HG03520 (cell line): Measurements from ENCODE around the gene SMARCE1.

ENCODE experiments used
- ATAC-seq: cut with Tn5 transposase; IDR thresholded peaks from one replicate; pipeline ENCODE4 v1.9.1; 2021; ENCODE audit warnings: mild to moderate bottlenecking, moderate library complexity; ENCODE audit not compliant: unreplicated experiment

The SMARCE1 gene

DNA sequence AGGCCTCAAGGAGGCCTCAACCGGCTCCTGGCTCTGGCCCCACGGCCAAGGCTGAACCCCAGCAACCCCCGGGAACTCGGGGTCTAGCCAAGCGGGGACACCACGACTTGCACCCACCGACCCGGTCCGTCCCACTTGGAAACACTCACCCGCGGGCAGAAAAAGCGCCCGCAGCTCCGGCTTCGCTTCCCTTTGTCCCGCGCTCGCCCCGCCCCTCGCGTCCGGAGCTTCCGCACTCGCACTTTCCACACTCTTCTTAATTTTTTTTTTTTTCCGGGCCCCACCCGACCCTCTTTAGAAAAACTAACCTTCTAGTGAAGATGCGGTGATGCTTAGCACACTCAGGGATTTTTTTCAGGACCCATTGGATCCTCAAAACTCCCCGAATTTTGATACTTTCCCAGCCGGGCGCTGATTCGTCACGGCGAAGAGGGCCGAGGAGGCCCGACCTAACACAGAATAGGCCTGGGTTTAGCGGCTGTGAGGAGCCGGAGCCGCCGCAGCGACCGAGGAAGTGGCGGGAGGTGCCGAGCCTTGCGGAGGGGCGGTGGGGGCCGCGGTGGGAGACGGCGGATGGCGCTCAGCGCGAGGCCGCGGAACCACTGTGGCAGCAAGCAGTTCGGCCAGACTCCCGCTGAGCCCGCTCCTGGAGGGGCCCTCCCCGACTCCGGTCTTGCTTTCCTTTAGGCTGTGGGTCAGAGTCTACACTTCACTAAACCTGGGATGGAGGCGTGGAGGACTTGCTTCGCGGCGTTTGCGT lies at the start of gene SMARCE1:
SMARCE1 (minus strand) TSS at position 195 of the 760 bp plus-strand sequence. CDS start 2,016 bp downstream, outside the sequence.
- ATAC-seq = peak; percentile 56

DNA sequence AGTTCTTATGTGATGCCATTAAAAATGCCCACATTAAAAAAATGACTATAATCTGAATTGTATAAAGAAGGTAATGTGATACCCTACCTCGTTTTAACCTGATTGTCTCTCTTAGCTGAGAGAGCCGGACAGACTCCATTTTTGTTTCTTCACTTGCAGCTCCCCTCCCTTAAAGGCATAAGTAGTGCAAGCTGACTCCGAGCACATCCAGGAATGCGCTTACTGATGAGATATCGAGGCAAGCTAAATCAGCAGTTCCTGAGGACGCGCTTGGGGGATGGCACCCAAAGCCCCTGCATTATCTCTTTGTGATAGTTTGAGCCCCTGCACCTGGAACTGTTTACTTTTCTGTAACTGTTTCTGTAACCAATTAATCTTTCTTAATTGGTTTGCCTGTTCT lies 49.7 kb upstream of the SMARCE1 start:
- no peak for ATAC-seq

DNA sequence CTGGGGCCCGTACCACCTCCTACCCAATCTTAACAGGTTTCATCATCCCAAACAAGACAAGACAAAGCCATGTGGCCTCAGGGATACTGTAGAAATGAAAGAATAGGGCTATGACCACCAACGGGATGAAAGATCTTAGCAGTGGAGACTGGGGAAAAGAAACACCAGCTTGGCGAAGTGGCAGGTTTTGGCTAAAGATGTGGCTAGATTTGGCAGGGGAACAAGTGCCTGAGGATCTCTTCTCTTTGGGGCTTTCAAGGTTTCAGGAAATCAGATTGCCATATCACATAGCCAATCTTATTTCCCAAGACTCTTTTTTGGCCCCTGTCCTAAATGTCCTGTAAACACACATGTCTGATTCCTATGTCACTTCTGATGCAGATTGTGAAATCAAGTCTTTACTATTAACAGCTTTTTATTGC lies 49.0 kb upstream of the SMARCE1 start:
- no peak for ATAC-seq

DNA sequence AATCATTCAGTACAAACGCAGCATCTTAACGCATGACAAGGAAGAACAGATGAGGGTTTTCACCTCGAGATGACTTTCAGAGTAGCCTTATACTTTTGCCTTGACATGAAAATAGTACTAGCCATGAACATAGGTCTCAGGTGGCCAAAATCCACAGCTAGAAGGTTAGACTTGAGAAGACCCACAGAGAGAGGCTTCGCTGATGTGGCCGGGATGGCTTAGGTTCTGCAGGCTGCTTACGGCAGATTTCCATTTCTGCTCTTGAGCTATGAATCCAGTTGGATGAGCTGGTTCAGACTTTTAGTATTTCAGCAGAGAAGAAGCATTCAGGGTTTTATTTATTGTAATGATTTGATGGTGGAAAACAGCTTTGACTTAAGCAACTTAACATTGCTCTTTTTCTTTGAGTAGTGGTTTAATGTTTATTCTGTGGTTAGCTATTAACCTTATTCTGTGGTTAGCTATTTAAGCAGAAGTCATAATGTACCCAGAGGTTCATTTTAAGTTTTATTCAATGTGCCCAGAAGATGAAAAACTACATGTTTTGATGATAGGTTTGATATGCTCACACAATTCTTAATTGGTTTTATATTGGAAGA lies 48.4 kb upstream of the SMARCE1 start:
- ATAC-seq = no peak

DNA sequence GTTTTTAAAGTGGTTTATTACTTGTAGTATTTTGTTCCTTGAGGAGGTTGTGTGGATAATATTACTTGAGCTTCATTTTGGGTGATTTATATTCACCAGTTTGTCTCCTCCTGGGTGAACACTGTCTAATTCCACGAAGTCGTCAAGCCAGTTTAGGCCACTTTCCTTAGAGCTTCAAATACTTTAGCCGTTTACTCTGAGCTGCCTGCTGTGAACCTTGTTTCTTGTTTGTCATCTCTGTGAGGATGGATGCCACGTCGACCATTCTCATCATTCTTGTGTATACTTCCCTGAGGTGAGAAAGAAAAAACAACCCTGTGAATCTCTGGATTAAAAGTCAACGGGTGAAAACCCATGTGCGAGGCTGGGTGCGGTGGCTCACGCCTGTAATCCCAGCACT lies 47.0 kb upstream of the SMARCE1 start:
- ATAC-seq = no peak

DNA sequence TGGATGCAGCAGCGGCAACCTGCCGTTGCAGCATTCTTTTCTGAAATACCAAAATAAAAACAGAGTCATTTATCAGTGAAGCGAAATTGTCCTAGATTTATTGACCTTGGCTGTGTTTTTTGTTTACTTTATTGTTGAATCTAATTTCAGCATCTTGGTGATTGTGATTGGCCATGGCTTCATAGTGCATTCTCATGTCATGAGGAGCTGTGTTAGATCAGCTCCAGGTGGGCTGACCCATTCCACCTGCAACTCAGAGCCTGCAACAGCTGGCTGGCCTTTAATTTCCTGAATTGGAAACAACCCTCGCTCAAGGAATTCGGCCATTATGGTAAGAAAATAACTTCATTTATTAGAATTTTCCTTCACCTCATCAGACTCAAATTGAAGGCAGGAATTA lies 39.5 kb upstream of the SMARCE1 start:
- no peak for ATAC-seq

DNA sequence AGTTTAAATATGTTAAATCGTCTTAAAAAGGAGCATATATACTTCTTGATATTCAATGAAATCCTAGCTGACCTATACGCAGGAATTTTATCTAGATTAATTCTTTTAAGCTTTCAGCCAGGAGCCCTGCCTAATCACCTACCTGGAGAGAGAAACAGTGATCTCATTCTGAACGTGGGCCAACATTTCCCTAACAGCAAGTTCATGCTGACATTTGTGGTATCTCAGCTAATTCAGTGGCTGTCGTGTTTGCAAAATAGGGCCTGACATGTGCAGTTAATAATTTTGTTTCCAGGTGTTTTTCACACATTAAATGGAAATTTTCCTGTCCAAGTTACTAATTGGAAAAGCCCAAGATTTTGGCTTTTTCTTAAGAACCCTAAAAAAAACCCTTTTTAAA lies 38.6 kb upstream of the SMARCE1 start:
- ATAC-seq = no peak

DNA sequence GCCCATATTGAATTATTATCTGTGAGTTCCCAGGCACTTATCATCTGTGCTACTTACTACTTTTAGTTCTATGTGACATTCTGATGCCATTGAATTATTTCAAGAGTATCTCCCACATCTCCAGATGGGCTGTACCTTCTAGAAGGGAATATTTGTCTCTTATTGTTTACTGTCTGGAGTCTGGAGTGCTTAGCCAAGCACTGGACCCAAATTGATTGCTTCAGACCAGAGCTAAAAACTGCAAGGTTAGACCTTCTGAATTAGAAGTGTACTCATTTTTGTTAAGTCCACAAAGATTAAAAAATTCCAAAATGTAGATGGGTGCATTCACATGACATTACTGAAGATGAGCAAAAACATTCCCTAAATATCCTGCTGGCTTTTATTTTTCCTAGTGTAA lies 33.4 kb upstream of the SMARCE1 start:
- no peak for ATAC-seq

DNA sequence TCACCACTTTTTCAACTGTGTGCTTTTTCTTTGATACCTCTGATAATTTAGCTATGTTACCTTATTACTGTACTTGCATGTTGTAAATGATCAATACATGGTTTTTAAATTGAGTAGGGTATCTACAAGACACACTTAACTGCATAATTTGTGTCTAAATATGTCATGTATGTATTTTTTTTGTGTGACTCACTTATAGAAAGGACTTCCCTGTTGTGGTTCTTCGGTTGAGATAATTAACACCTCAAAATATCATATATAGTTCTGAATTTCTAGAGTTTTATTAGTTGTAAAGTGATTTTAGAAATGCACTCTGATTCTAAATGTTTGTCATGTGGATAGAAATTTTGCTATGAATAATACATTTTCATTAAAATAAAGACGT lies 31.9 kb upstream of the SMARCE1 start:
- ATAC-seq = no peak

DNA sequence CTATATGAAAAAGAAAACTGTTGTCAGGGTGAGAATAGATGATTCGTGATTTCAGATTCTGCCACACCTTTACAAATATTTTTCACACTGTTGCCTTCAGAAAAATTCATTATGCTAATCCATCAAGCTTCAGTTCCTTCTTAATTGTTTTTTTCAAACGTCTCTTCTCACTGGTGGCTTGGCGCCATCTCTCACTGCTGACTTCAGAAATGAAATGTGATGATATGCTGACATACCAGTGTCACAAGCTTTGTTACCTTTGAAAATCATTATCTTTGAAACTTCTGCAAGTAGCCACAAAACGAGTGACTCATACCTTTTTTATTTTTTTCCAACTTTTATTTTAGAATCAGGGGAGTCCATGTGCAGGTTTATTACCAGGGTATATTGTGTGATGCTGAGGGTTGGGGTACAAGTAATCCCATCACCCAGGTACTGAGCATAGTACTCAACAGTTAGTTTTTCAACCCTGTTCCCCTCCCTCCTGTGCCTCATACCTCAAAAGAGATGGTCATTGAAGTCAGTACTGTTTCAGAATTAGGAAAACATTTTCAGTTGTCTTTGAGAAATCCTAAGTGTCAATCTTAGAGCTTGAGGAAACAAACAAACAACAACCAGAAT lies 31.4 kb upstream of the SMARCE1 start:
- no peak for ATAC-seq

DNA sequence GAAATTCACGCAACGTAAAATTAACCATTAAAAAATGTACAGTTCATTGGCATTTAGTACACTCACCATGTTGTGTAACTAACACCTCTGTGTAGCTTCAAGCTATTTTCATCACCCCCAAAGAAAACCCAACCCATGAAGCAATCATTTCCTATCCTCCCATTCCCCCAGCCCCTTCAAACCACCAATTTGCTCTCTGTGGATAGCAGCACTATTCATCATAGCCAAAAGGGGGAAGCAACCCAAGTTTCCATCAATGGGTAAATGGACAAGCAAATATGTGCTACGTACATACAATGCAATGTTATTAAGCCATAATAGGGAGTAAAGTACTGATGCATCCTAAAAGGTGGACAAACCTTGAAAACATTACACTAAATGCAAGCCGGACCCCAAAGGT lies 28.3 kb upstream of the SMARCE1 start:
- ATAC-seq = no peak

DNA sequence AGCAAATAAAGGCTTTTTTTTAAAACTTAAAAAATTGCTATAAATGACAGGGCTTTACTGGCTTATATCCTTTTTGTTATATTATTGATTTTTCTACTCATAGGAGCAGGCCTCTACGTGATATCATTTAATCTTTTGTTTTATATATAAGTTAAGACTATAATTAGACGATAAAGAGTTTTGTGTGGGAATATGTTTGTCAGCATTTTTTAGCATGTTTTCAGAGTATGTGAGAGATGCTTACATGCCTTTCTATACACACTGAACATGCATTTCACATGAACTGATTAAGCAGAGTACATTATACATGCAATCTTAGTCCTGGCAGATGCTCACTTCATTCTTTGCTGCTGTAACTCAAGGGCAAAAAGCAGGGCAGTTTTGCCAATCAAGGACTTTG lies 25.0 kb upstream of the SMARCE1 start:
- ATAC-seq = no peak

DNA sequence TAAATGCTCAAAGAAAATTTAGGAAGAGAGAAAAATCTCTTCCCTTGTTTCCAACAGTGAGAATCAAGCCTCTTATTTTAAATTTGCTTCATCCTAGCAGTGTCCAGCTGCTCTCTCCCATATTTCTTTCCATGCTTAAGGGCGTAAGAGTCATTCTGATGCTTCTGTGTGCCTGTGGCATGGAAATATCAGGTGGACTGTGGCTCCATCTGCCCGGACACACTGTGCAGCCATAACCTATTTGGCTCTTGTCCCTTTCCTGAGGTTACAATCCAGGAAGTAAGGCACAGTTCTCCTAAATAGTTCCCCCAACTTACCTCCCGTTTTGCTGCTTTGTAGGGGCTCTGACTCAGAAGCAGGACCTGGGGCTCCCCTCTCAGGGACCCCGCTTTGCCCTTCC lies 23.7 kb upstream of the SMARCE1 start:
- ATAC-seq = no peak

DNA sequence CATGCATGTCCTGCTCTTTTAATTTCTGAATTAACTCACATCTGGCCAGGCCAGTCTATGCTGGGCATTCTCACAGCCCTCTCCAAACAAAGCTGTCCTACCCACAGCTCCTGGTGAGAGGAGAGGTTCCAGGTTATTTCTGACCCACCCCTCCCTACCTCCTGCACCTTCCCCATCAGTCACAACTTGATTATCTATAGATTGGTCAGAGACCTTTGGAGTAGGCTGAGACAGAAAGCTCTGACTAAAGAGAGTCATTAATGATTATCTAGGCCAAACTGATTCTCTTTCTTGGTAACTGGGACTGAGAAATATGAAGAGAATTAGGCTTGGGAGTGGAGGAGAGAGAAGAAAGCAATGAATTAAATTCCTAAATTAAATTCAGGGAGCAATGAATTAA lies 18.7 kb upstream of the SMARCE1 start:
- ATAC-seq = no peak

DNA sequence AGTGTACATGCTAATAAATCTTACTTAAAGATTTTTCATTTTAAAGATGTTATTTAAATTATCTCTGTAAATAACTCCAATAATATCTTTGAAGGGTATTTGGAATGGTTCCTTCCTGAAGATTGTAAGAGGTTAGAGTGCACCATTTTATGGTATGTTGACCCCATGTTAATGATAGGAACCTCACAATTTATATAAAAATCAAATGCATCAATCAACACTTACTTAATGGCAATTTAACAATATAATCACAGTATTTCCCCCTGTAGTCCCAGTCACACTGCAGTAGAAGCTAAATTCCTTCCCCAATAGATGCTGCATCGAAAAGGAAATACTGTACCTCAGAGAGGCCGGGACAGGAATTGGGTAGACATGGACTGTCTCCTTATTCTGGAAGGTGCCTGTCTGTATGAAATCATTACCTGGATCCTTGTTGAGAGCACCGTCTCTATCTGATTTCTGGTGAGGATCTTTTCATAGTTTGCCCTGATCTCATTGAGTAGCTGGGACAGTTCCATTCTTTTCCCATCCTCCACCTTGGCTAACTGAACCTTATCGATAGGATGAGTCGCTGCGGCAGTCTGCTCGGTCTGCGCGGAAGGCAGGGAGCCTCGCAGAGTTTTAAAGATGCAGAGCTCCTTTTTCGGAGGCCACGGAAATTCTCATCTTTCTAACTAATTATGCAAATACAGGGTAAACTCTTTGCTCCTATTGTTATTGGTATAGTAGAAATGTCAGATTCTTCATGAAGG lies 17.1 kb upstream of the SMARCE1 start, which contains the start of gene KRT222:
KRT222 (minus strand) TSS at position 596 of the 752 bp plus-strand sequence; CDS start at position 518, 78 bp downstream.
- no peak for ATAC-seq

DNA sequence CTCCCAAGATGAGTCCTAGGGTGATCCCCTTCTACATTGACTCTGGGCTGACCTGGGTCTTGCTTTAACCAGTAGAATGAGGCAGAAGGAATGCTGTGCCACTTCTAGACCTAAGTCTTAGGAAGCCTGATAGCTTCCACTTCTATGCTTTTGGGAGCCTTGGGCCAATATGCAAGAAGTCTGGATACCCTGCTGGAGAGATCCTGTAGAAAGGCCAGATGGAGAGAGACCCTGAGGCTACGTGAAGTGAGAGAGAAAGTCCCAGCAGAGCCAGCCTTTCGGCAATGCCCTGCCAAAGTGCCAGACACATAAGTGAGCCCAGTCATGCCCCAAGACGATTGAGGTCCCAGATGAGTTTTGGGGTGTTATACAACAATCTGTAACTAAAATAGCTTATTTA lies 15.6 kb upstream of the SMARCE1 start:
- no peak for ATAC-seq

DNA sequence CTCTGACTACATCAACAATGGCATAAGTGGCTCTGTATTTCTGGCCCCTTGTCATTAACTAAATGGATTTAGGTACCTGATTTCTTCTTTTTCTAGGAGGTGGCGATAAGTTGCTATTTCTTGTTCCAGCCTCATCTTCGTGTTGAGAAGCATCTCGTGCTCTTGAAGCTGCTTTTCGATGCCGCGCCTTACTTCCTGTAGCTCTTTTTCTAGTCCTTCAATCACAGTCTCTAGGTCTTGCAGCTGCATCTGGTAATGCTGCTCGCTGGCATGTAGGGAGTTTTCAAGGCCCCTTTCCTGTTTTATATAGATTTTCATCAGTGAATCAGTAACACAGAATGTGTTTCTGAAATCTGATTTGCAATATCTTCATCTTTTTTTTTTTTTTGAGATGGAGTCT lies 12.3 kb upstream of the SMARCE1 start:
- no peak for ATAC-seq

DNA sequence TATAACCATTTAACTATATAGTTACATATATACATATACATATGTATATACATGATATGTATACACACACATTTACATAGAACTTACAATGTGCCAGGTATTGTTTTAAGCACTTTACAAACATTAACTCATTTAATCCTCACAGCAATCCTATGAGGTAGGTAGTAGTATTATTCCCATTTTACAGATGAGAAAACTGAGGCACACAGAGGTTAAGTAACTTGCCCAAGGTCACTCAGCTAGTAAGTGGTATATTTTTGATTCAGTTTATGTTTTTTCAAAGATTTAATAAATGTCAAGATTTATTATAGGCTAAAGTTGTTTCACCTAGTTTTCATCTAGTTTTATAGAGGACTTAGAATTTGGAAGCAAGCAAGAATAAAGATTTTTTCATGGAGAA lies 10.8 kb upstream of the SMARCE1 start:
- no peak for ATAC-seq

DNA sequence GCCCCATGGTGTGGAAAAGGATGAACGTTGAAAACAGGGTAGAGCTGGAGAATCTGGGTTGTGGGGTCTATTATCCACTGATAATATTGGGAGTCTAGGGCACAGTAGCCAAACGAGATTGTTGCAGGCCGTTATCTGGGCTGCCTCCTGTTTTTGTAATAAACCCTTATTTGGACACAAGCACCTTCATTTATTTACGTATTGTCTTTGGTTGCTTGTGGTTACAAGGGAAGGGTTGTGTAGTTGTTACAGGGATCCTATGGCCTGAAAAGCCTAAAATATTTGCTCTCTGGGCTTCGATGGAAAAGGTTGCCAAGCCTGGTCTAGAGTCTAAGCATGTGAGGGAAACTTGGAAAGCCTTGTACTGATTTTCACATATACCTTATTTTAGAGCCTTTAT lies 4.3 kb upstream of the SMARCE1 start:
- no peak for ATAC-seq

DNA sequence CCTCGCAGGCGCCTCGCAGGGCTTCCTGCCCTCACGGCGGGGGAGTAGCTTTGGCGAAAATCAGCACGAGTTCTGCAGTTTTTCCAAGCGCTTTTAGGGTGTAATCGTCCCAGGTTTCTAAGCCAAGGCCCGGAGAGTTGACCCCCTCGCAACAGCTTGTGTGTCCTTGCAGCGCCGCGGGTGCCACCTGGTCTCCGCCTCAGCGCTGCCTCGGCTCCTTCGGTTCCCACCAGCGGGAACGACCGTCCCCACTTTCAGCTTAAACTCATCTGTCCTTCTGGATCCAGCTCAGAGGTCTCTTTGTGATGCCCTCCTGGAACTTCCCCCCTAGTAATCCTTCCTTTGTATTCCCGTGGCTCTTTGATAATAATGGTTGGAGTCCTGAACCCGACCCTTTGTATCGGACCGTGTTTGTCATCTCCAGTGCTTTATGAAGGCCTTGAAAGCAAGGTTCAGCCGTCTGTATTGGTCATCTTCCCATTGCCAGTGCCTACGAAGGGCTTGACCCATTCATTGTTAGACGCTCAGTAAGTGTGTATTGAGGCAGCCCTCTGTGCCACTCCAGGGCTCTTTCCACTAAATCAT lies 858 bp upstream of the SMARCE1 start:
- no peak for ATAC-seq
